HepG2 (cell line): ENCODE data around the gene PNLDC1. TPM values are rescaled to one million over a fixed set of nuclear protein-coding genes. Genes with fewer than 3 reads are reported as not detected.
A peak's percentile ranks its signal among the peaks of the same experiment; 100 is the strongest.

ENCODE experiments used
- ISL2 ChIP-seq: sonication (generic); formaldehyde crosslinking; IDR thresholded peaks from 2 replicates; pipeline ENCODE4 v1.5.0; 2020; ENCODE audit warnings: missing genetic modification reagents
- JUNB ChIP-seq: sonication (generic); formaldehyde crosslinking; IDR thresholded peaks from 2 replicates; pipeline ENCODE4 v1.8.0; 2022; ENCODE audit warnings: missing genetic modification reagents, mild to moderate bottlenecking, borderline replicate concordance
- KLF16 ChIP-seq, 2 experiments: sonication (generic) in 1 of 2; formaldehyde crosslinking in 1 of 2; IDR thresholded peaks; 2 replicates each; pipeline versions ENCODE4 v1.6.1 to v1.8.0; 2016 to 2023; ENCODE audit warnings: missing genetic modification reagents in 2 of 2, missing compliant biosample characterization in 1 of 2
- PAWR ChIP-seq: sonication (generic); formaldehyde crosslinking; IDR thresholded peaks from 2 replicates; pipeline ENCODE4 v1.4.0; 2020; ENCODE audit warnings: missing genetic modification reagents, mild to moderate bottlenecking, borderline replicate concordance
- RBM22 ChIP-seq: fragments of 200-400 bp; formaldehyde crosslinking; optimal IDR thresholded peaks from 2 replicates; pipeline ENCODE3; 2017; ENCODE audit warnings: mild to moderate bottlenecking, low read length, moderate library complexity
- RELA ChIP-seq: sonication (generic); formaldehyde crosslinking; IDR thresholded peaks from 2 replicates; pipeline ENCODE4 v1.4.0; 2020; ENCODE audit warnings: missing genetic modification reagents
- SALL2 ChIP-seq: sonication (generic); formaldehyde crosslinking; IDR thresholded peaks from 2 replicates; pipeline ENCODE4 v1.8.1; 2023; ENCODE audit warnings: mild to moderate bottlenecking, missing genetic modification reagents, inconsistent platforms
- YEATS4 ChIP-seq: sonication (generic); formaldehyde crosslinking; IDR thresholded peaks from 2 replicates; pipeline ENCODE4 v1.4.0; 2020; ENCODE audit warnings: missing genetic modification reagents, borderline replicate concordance
- ZNF143 ChIP-seq: sonication (generic); formaldehyde crosslinking; IDR thresholded peaks from 2 replicates; pipeline ENCODE4 v1.4.0; 2020; ENCODE audit warnings: missing genetic modification reagents
- ZNF17 ChIP-seq: sonication (generic); formaldehyde crosslinking; IDR thresholded peaks from 2 replicates; pipeline ENCODE4 v1.5.0; 2020; ENCODE audit warnings: mild to moderate bottlenecking, missing genetic modification reagents
- ZNF335 ChIP-seq: sonication (generic); formaldehyde crosslinking; IDR thresholded peaks from 2 replicates; pipeline ENCODE4 v1.4.0; 2020; ENCODE audit warnings: missing genetic modification reagents
- ZNF343 ChIP-seq: sonication (generic); formaldehyde crosslinking; IDR thresholded peaks from 2 replicates; pipeline ENCODE4 v1.4.0; 2020; ENCODE audit warnings: mild to moderate bottlenecking, missing genetic modification reagents
- ZNF367 ChIP-seq: sonication (generic); formaldehyde crosslinking; IDR thresholded peaks from 2 replicates; pipeline ENCODE4 v1.4.0; 2020; ENCODE audit warnings: missing genetic modification reagents, borderline replicate concordance
- ZNF615 ChIP-seq: sonication (generic); formaldehyde crosslinking; IDR thresholded peaks from 2 replicates; pipeline ENCODE4 v1.5.0; 2020; ENCODE audit warnings: mild to moderate bottlenecking, missing genetic modification reagents, borderline replicate concordance
- ZNF790 ChIP-seq: sonication (generic); formaldehyde crosslinking; IDR thresholded peaks from 2 replicates; pipeline ENCODE4 v1.8.0; 2022; ENCODE audit warnings: missing genetic modification reagents, mild to moderate bottlenecking, borderline replicate concordance
- polyA plus RNA-seq, 8 experiments: library from polyadenylated mRNA; depleted of rRNA in 3 of 8; stranded (reverse) in 7 of 8; unstranded in 1 of 8; fragments of >200 nt; fragmentation: Illumina TruSeq in 4 of 8; extraction: Trizol in 4 of 8; gene quantifications; 2 replicates each; pipeline versions ENCODE4 v1.2.1 to v1.2.3, GENCODE V29; 2011 to 2016; ENCODE audit warnings: low read depth in 4 of 8, missing spikeins in 1 of 8, mixed read lengths in 1 of 8; ENCODE audit not compliant: insufficient read depth in 1 of 8
- total RNA-seq, 5 experiments: library from RNA; depleted of rRNA; stranded (reverse); fragments of >200 nt; fragmentation: Illumina TruSeq; extraction: Trizol; gene quantifications; 2 replicates each; pipeline ENCODE4 v1.2.3, GENCODE V29; 2016; ENCODE audit warnings: low read depth in 1 of 5
- TF ChIP-seq, protein P1 (sequence below): sonication (generic); formaldehyde crosslinking; IDR thresholded peaks from 2 replicates; pipeline ENCODE4 v1.5.0; 2020; ENCODE audit warnings: mild to moderate bottlenecking, missing genetic modification reagents, borderline replicate concordance
- TF ChIP-seq, protein P2 (sequence below): IDR thresholded peaks from 2 replicates; pipeline ENCODE4 v1.6.1; 2016
- TF ChIP-seq, protein P3 (sequence below): sonication (generic); formaldehyde crosslinking; IDR thresholded peaks from 2 replicates; pipeline ENCODE4 v1.9.0; 2021; ENCODE audit warnings: missing genetic modification reagents, borderline replicate concordance
- TF ChIP-seq, protein P4 (sequence below): sonication (generic); formaldehyde crosslinking; IDR thresholded peaks from 2 replicates; pipeline ENCODE4 v1.5.0; 2020; ENCODE audit warnings: missing genetic modification reagents

Gene PNLDC1
- total and polyA plus RNA-seq, 2 of the 13 experiments (the other 11 are each of a cell fraction or from before 2014, with no cell fraction given), result not detected

DNA sequence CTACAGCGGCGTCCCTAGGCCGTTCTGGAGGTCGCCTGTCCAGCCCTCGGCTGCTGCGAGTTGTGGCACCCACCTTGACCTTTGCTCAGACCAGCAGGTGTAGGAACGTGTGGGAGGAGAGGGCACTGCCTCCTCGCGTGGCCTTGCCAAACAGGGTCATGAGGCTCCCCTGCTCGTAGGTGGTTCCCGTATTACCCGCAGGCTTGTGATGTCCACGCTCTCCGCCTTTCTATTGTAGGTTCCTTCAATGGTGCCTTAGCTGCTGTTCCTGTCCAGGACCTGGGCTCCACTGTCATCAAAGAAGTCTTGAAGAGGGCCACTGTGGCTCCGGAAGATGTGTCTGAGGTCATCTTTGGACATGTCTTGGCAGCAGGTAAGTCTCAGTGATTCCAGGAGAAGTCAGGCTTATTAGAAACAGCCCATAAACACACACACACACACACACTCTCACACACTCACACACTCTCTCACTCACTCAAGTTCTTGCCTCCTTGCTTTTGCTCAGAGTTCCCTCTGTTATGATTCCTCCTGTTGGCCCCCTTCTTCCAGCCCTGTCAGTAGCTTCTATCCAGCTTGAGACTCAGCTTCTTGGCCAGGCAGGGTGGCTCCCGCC lies 37.3 kb upstream of the PNLDC1 start (continued):
- TF ChIP-seq, protein P1, sequence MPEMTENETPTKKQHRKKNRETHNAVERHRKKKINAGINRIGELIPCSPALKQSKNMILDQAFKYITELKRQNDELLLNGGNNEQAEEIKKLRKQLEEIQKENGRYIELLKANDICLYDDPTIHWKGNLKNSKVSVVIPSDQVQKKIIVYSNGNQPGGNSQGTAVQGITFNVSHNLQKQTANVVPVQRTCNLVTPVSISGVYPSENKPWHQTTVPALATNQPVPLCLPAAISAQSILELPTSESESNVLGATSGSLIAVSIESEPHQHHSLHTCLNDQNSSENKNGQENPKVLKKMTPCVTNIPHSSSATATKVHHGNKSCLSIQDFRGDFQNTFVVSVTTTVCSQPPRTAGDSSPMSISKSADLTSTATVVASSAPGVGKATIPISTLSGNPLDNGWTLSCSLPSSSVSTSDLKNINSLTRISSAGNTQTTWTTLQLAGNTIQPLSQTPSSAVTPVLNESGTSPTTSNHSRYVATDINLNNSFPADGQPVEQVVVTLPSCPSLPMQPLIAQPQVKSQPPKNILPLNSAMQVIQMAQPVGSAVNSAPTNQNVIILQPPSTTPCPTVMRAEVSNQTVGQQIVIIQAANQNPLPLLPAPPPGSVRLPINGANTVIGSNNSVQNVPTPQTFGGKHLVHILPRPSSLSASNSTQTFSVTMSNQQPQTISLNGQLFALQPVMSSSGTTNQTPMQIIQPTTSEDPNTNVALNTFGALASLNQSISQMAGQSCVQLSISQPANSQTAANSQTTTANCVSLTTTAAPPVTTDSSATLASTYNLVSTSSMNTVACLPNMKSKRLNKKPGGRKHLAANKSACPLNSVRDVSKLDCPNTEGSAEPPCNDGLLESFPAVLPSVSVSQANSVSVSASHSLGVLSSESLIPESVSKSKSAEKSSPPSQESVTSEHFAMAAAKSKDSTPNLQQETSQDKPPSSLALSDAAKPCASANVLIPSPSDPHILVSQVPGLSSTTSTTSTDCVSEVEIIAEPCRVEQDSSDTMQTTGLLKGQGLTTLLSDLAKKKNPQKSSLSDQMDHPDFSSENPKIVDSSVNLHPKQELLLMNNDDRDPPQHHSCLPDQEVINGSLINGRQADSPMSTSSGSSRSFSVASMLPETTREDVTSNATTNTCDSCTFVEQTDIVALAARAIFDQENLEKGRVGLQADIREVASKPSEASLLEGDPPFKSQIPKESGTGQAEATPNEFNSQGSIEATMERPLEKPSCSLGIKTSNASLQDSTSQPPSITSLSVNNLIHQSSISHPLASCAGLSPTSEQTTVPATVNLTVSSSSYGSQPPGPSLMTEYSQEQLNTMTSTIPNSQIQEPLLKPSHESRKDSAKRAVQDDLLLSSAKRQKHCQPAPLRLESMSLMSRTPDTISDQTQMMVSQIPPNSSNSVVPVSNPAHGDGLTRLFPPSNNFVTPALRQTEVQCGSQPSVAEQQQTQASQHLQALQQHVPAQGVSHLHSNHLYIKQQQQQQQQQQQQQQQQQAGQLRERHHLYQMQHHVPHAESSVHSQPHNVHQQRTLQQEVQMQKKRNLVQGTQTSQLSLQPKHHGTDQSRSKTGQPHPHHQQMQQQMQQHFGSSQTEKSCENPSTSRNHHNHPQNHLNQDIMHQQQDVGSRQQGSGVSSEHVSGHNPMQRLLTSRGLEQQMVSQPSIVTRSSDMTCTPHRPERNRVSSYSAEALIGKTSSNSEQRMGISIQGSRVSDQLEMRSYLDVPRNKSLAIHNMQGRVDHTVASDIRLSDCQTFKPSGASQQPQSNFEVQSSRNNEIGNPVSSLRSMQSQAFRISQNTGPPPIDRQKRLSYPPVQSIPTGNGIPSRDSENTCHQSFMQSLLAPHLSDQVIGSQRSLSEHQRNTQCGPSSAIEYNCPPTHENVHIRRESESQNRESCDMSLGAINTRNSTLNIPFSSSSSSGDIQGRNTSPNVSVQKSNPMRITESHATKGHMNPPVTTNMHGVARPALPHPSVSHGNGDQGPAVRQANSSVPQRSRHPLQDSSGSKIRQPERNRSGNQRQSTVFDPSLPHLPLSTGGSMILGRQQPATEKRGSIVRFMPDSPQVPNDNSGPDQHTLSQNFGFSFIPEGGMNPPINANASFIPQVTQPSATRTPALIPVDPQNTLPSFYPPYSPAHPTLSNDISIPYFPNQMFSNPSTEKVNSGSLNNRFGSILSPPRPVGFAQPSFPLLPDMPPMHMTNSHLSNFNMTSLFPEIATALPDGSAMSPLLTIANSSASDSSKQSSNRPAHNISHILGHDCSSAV, result 0 out of 2 replicates have a peak, but pooled peaks have one; percentile 59
- TF ChIP-seq RBM22 (peak; percentile 20), ISL2 (CRISPR knock-in tag) (no peak; the same call in 1 of the 2 replicates), ZNF143 (CRISPR knock-in tag) (no peak), ZNF367 (CRISPR knock-in tag) (0 out of 2 replicates have a peak, but pooled peaks have one; percentile 12), PAWR (CRISPR knock-in tag) (0 out of 2 replicates have a peak, but pooled peaks have one; percentile 11), YEATS4 (CRISPR knock-in tag) (0 out of 2 replicates have a peak, but pooled peaks have one; percentile 9), KLF16 (CRISPR knock-in tag; IDR thresholded peaks at IDR 0.05) (no peak), ZNF790 (CRISPR knock-in tag) (no peak), SALL2 (CRISPR knock-in tag) (no peak; the same call in 1 of the 2 replicates), ZNF17 (CRISPR knock-in tag) (no peak), ZNF615 (no peak), JUNB (CRISPR knock-in tag) (no peak; the same call in 1 of the 2 replicates), ZNF343 (CRISPR knock-in tag) (0 out of 2 replicates have a peak, but pooled peaks have one; percentile 9), RELA (CRISPR knock-in tag) (no peak), ZNF335 (CRISPR knock-in tag) (no peak)
- TF ChIP-seq, protein P2, sequence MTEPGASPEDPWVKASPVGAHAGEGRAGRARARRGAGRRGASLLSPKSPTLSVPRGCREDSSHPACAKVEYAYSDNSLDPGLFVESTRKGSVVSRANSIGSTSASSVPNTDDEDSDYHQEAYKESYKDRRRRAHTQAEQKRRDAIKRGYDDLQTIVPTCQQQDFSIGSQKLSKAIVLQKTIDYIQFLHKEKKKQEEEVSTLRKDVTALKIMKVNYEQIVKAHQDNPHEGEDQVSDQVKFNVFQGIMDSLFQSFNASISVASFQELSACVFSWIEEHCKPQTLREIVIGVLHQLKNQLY (CRISPR knock-in tag), result peak; percentile 79; the same call in 1 of the 2 replicates
- TF ChIP-seq, protein P3, sequence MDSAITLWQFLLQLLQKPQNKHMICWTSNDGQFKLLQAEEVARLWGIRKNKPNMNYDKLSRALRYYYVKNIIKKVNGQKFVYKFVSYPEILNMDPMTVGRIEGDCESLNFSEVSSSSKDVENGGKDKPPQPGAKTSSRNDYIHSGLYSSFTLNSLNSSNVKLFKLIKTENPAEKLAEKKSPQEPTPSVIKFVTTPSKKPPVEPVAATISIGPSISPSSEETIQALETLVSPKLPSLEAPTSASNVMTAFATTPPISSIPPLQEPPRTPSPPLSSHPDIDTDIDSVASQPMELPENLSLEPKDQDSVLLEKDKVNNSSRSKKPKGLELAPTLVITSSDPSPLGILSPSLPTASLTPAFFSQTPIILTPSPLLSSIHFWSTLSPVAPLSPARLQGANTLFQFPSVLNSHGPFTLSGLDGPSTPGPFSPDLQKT (CRISPR knock-in tag), result no peak
- TF ChIP-seq, protein P4, sequence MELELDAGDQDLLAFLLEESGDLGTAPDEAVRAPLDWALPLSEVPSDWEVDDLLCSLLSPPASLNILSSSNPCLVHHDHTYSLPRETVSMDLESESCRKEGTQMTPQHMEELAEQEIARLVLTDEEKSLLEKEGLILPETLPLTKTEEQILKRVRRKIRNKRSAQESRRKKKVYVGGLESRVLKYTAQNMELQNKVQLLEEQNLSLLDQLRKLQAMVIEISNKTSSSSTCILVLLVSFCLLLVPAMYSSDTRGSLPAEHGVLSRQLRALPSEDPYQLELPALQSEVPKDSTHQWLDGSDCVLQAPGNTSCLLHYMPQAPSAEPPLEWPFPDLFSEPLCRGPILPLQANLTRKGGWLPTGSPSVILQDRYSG (CRISPR knock-in tag), result no peak
